MM.1S (cell line): ENCODE results near the gene MOGAT1.
"Not testable (repeated sequence)": the region's sequence is repeated elsewhere in the genome, so short reads cannot be mapped to it uniquely, and the experiment has no call there.

ENCODE experiments used
- CTCF ChIP-seq: fragments of 300-600 bp; sonication (generic); IDR thresholded peaks from 2 replicates; pipeline ENCODE4 v1.5.1; 2016; ENCODE audit warnings: antibody characterized with exemption, low read length, mixed read lengths
- EZH2phosphoT487 ChIP-seq: fragments of 300-600 bp; sonication (generic); IDR thresholded peaks from 2 replicates; pipeline ENCODE4 v1.6.1; 2018; ENCODE audit warnings: antibody characterized with exemption, low read length

- not testable (repeated sequence) for TF ChIP-seq CTCF, EZH2phosphoT487
Measured at GRCh38 chr2:222755593-222755992, 84.1 kb downstream of the MOGAT1 start.
